COLO668 (cell line): ENCODE measurements around the gene IL34.
A peak's percentile ranks its signal among the peaks of the same experiment; 100 is the strongest.

ENCODE experiments used
- DNase-seq: peaks from one replicate; lab custom pipeline; 2025; ENCODE audit not compliant: unreplicated experiment; lab: John Stamatoyannopoulos, UW

IL34 gene

GRCh38 chr16:70700101-70701020 is 54.0 kb downstream of the IL34 start:
- DNase-seq, result peak; percentile 76

GRCh38 chr16:70701036-70701435 is 54.7 kb downstream of the IL34 start:
- peak; percentile 33 for DNase-seq

GRCh38 chr16:70701596-70701995 is 55.2 kb downstream of the IL34 start:
- DNase-seq, result peak; percentile 24

GRCh38 chr16:70701998-70702397 is 55.6 kb downstream of the IL34 start:
- peak; percentile 24 for DNase-seq

- DNase-seq, result peak; percentile 47
Measured at GRCh38 chr16:70702624-70703023, 56.3 kb downstream of the IL34 start.

GRCh38 chr16:70703041-70703834 is 56.9 kb downstream of the IL34 start:
- peak; percentile 47 for DNase-seq

- no peak for DNase-seq
Measured at GRCh38 chr16:70703835-70704381, 57.5 kb downstream of the IL34 start.

- DNase-seq, result no peak
Measured at GRCh38 chr16:70704586-70704985, 58.2 kb downstream of the IL34 start.

GRCh38 chr16:70705056-70705455 is 58.7 kb downstream of the IL34 start:
- no peak for DNase-seq

- DNase-seq, result no peak
Measured at GRCh38 chr16:70706948-70707465, 60.6 kb downstream of the IL34 start.

GRCh38 chr16:70708366-70709246 is 62.2 kb downstream of the IL34 start:
- DNase-seq, result no peak

GRCh38 chr16:70709457-70709856 is 63.1 kb downstream of the IL34 start:
- no peak for DNase-seq

- DNase-seq, result no peak
Measured at GRCh38 chr16:70709942-70710341, 63.6 kb downstream of the IL34 start.
